Glutamatergic neuron (in vitro differentiated cells): ENCODE measurements around the gene NDUFA11. TPM values are rescaled to one million over a fixed set of nuclear protein-coding genes. Genes with fewer than 3 reads are reported as not detected.
"Not testable (repeated sequence)": the region's sequence is repeated elsewhere in the genome, so short reads cannot be mapped to it uniquely, and the experiment has no call there.

Experiments used
- DNase-seq: peaks from one replicate; pipeline ENCODE4 v3.0.0; 2022
- H3K27ac Mint-ChIP-seq: one replicate; pipeline ENCODE4 v1.8.0; 2020; ENCODE audit warnings: mild to moderate bottlenecking, mixed read lengths, inconsistent platforms; ENCODE audit not compliant: unreplicated experiment
- H3K27me3 Mint-ChIP-seq: one replicate; pipeline ENCODE4 v1.8.0; 2020; ENCODE audit warnings: mild to moderate bottlenecking, moderate library complexity, mixed read lengths, inconsistent platforms; ENCODE audit not compliant: unreplicated experiment
- H3K36me3 Mint-ChIP-seq: one replicate; pipeline ENCODE4 v1.8.0; 2020; ENCODE audit warnings: mild to moderate bottlenecking, mixed read lengths, inconsistent platforms; ENCODE audit not compliant: unreplicated experiment
- H3K4me1 Mint-ChIP-seq: one replicate; pipeline ENCODE4 v1.8.0; 2020; ENCODE audit warnings: mild to moderate bottlenecking, low read depth, mixed read lengths, inconsistent platforms; ENCODE audit not compliant: unreplicated experiment
- H3K4me3 Mint-ChIP-seq: one replicate; pipeline ENCODE4 v1.8.0; 2020; ENCODE audit warnings: mild to moderate bottlenecking, mixed read lengths, inconsistent platforms; ENCODE audit not compliant: unreplicated experiment
- H3K9me3 Mint-ChIP-seq: one replicate; pipeline ENCODE4 v1.8.0; 2020; ENCODE audit warnings: mild to moderate bottlenecking, moderate library complexity, mixed read lengths, inconsistent platforms; ENCODE audit not compliant: unreplicated experiment
- CTCF ChIP-seq: fragments of 200-600 bp; sonication (generic); IDR thresholded peaks from one replicate; pipeline ENCODE4 v1.5.0; 2021; ENCODE audit not compliant: partially characterized antibody, unreplicated experiment
- total RNA-seq: library from RNA; stranded (reverse); fragmentation: NEBNext Ultra II Directional; extraction: Animal tissue kit (Norgen Biotek cat#: 25700); gene quantifications from one replicate; pipeline ENCODE4 v1.2.1, GENCODE V29; 2021; ENCODE audit not compliant: unreplicated experiment

Gene NDUFA11
- total RNA-seq, 1 donor from 2014 or later: 193 TPM

DNA sequence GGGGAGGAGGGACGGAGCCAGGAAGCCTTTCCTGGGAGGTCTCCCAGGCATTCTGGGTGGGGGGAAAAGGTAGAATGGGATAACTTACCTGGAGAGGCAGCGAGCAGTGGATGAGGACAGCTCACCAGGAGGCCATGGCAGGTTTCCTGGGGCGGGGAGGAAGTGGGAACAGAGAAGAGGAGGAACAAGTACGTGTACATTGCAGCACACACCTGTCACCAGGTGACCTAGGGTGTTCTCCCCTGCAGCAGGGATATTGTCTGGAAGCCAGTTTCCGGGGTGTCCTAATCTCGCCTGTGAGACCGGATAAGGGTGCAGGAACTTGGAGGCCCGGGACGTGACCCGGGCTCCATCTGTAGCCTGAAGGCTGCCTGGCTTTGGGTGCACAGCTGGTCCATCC is 52.3 kb downstream of the NDUFA11 start, which contains the start of gene FUT3:
Gene FUT3 (minus strand): TSS at position 148 of the 400 bp plus-strand sequence.
- Mint-ChIP-seq H3K27me3 (no peaks in the 10 kb centered on the region), H3K4me1 (peaks cover 3% of the 10 kb centered on the region), H3K36me3 (no peaks in the 10 kb centered on the region), H3K9me3 (no peaks in the 10 kb centered on the region), H3K4me3 (no peak within 1 kb of the TSS), H3K27ac (no peak within 1 kb of the TSS)
- no peak for DNase-seq
- no peak for TF ChIP-seq CTCF

DNA sequence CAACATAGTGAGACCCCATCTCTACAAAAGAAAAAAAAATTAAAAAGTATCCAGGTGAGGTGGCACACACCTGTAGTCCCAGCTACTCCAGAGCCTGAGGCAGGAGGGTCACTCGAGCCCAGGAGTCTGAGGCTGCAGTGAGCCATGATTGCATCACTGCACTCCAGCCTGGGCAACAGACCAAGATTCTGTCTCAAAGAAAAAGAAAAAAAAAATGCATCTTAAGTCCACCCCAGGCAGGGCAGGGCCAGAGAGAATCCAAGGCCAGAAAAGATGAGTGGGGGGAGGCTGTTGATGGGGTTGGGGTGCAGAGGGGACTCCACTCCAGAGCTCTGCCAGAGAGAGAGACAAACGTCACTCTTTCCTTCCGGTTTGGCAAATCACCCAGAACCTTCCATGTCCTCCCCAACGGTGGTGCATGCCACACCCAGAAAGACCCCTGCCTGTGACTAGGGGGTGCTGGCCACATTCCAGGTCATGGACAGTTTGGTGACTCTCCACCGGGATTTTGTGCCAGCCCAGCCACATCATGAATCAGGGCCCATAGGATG is 52.8 kb downstream of the NDUFA11 start:
- no peak for DNase-seq
- no peaks in the 10 kb centered on the region for H3K27me3 Mint-ChIP-seq
- no peak for TF ChIP-seq CTCF
- no peaks in the 10 kb centered on the region for H3K36me3 Mint-ChIP-seq
- H3K9me3 Mint-ChIP-seq: no peaks in the 10 kb centered on the region
- no peak overlapping the region for H3K27ac Mint-ChIP-seq
- peaks cover 3% of the 10 kb centered on the region for H3K4me1 Mint-ChIP-seq
- H3K4me3 Mint-ChIP-seq: no peak overlapping the region

- no peak for DNase-seq
- no peak overlapping the region for H3K4me3 Mint-ChIP-seq
- no peaks in the 10 kb centered on the region for H3K36me3 Mint-ChIP-seq
- H3K9me3 Mint-ChIP-seq: no peaks in the 10 kb centered on the region
- H3K27ac Mint-ChIP-seq: no peak overlapping the region
- H3K27me3 Mint-ChIP-seq: no peaks in the 10 kb centered on the region
- TF ChIP-seq CTCF: no peak
- H3K4me1 Mint-ChIP-seq: peaks cover 3% of the 10 kb centered on the region
Measured at GRCh38 chr19:5850189-5850588, 53.4 kb downstream of the NDUFA11 start.

- H3K4me1 Mint-ChIP-seq, DNase-seq, H3K4me3 Mint-ChIP-seq, H3K36me3 Mint-ChIP-seq, H3K9me3 Mint-ChIP-seq, H3K27ac Mint-ChIP-seq, H3K27me3 Mint-ChIP-seq: not testable (repeated sequence)
Measured at GRCh38 chr19:5848621-5849020, 55.0 kb downstream of the NDUFA11 start.

GRCh38 chr19:5847846-5848245 is 55.7 kb downstream of the NDUFA11 start:
- not testable (repeated sequence) for H3K27me3 Mint-ChIP-seq, H3K4me3 Mint-ChIP-seq, H3K36me3 Mint-ChIP-seq, H3K9me3 Mint-ChIP-seq, H3K4me1 Mint-ChIP-seq, DNase-seq, H3K27ac Mint-ChIP-seq

Other genes starting within 250 kb of the NDUFA11 start
- gene MICOS13, start 223.3 kb downstream of the NDUFA11 start, total RNA-seq: 22.8 TPM
- gene HSD11B1L, start 222.8 kb downstream of the NDUFA11 start, total RNA-seq: 64.4 TPM
- gene RPL36, start 213.5 kb downstream of the NDUFA11 start, total RNA-seq: 514 TPM
- 98.5 TPM for gene LONP1, start 183.6 kb downstream of the NDUFA11 start, total RNA-seq
- gene CATSPERD, start 183.2 kb downstream of the NDUFA11 start, total RNA-seq: not detected
- gene PRR22, start 119.0 kb downstream of the NDUFA11 start, total RNA-seq: 3.1 TPM
- 22.4 TPM for gene DUS3L, start 112.6 kb downstream of the NDUFA11 start, total RNA-seq
- 1.2 TPM for gene NRTN, start 98.7 kb downstream of the NDUFA11 start, total RNA-seq
- gene FUT6, start 64.1 kb downstream of the NDUFA11 start, total RNA-seq: not detected
- gene FUT3, start 52.3 kb downstream of the NDUFA11 start, total RNA-seq: not detected
- 0.27 TPM for gene FUT5, start 33.2 kb downstream of the NDUFA11 start, total RNA-seq
- gene VMAC, start 1.1 kb upstream of the NDUFA11 start, total RNA-seq: 7.5 TPM
- gene CAPS, start 10.5 kb upstream of the NDUFA11 start, total RNA-seq: 9.9 TPM
- 92.1 TPM for gene RANBP3, start 74.3 kb upstream of the NDUFA11 start, total RNA-seq
- gene RFX2, start 206.7 kb upstream of the NDUFA11 start, total RNA-seq: 4.3 TPM
- gene ACSBG2, start 231.9 kb upstream of the NDUFA11 start, total RNA-seq: not detected